Breast epithelium (tissue), 4 donors: ENCODE data around the gene C3. TPM values are rescaled to one million over a fixed set of nuclear protein-coding genes. Genes with fewer than 3 reads are reported as not detected.
A peak's percentile ranks its signal among the peaks of the same experiment; 100 is the strongest.
"Not testable (repeated sequence)": the region's sequence is repeated elsewhere in the genome, so short reads cannot be mapped to it uniquely, and the experiment has no call there.

Experiments
- DNase-seq, 2 donors: peaks; one replicate each; pipeline ENCODE4 v3.0.0-alpha.2; 2019; ENCODE audit warnings: low spot score in 2 of 2
- H3K27ac ChIP-seq, 2 donors: fragments of 200-600 bp; sonication (generic) in 1 of 2; one replicate each; pipeline ENCODE4 v1.5.1; 2016 to 2019; ENCODE audit warnings: mild to moderate bottlenecking in 1 of 2
- H3K27me3 ChIP-seq, 2 donors: fragments of 200-600 bp; sonication (generic) in 1 of 2; one replicate each; pipeline versions ENCODE4 v1.5.1 to v1.6.0; 2017 to 2019; ENCODE audit warnings: control low read depth in 1 of 2, mild to moderate bottlenecking in 1 of 2
- H3K36me3 ChIP-seq: fragments of 200-600 bp; one replicate; pipeline ENCODE4 v1.5.1; 2019
- H3K4me1 ChIP-seq, 2 donors: fragments of 200-600 bp; sonication (generic); one replicate each; pipeline ENCODE4 v1.5.1; 2016 to 2019; ENCODE audit warnings: control low read depth in 1 of 2
- H3K4me3 ChIP-seq, 3 donors: fragments of 200-600 bp; sonication (generic); 1 replicate in 2 of 3; 2 replicates in 1 of 3; pipeline ENCODE4 v1.5.1; 2016 to 2019; ENCODE audit warnings: mild to moderate bottlenecking in 3 of 3, moderate library complexity in 2 of 3
- H3K9me3 ChIP-seq, 2 donors: fragments of 200-600 bp; sonication (generic) in 1 of 2; one replicate each; pipeline ENCODE4 v1.5.1; 2016 to 2019; ENCODE audit warnings: control low read depth in 1 of 2
- CTCF ChIP-seq, 3 donors: fragments of 450-650 bp; IDR thresholded peaks; one replicate each; pipeline ENCODE4 v1.5.1; 2016 to 2017; ENCODE audit warnings: antibody characterized with exemption in 3 of 3, mild to moderate bottlenecking in 3 of 3, moderate library complexity in 3 of 3
- POLR2A ChIP-seq: fragments of 450-650 bp; IDR thresholded peaks from one replicate; pipeline ENCODE4 v1.6.1; 2016; ENCODE audit warnings: antibody characterized with exemption, mild to moderate bottlenecking, moderate library complexity
- POLR2AphosphoS5 ChIP-seq, 3 donors: sonication (generic); formaldehyde crosslinking; IDR thresholded peaks; one replicate each; pipeline ENCODE4 v1.6.1; 2017; ENCODE audit warnings: antibody characterized with exemption in 3 of 3
- intact Hi-C: fragments of 100-400 bp; cut with DNase I; formaldehyde crosslinking; loops from one replicate; pipeline ENCODE4 v1.15.1; 2023; ENCODE audit warnings: low total_unique reads
- total RNA-seq, 3 donors: library from RNA; depleted of rRNA; stranded (reverse); fragments of >200 nt; gene quantifications; one replicate each; pipeline ENCODE4 v1.1.0, GENCODE V29; 2016

The C3 gene
- total RNA-seq, 3 donors from 2014 or later: 856 to 1,298 (median 1,115) TPM

GRCh38 chr19:6751189-6751588 lies 30.7 kb upstream of the C3 start:
- H3K4me3 ChIP-seq: no peak overlapping the region
- intact Hi-C loops: no loop called here
- H3K9me3 ChIP-seq: no peaks in the 10 kb centered on the region
- H3K36me3 ChIP-seq: no peaks in the 10 kb centered on the region
- H3K27me3 ChIP-seq: no peaks in the 10 kb centered on the region
- H3K27ac ChIP-seq: no peak overlapping the region
- DNase-seq: no peak
- H3K4me1 ChIP-seq: no peaks in the 10 kb centered on the region
- TF ChIP-seq POLR2A (no peak), CTCF (IDR thresholded peaks at IDR 0.05) (no peak), POLR2AphosphoS5 (IDR thresholded peaks at IDR 0.05) (no peak)

GRCh38 chr19:6750062-6750461 lies 29.6 kb upstream of the C3 start:
- Histone ChIP-seq H3K4me3 (no peak overlapping the region), H3K27ac (peak overlapping the region in 1 of 2 donors; percentile 58), H3K9me3 (no peaks in the 10 kb centered on the region), H3K36me3 (no peaks in the 10 kb centered on the region), H3K4me1 (peaks cover 4 to 5% of the 10 kb centered on the region in 2 donors), H3K27me3 (no peaks in the 10 kb centered on the region)
- no peak for DNase-seq
- intact Hi-C loops: no loop called here
- TF ChIP-seq CTCF (IDR thresholded peaks at IDR 0.05): no peak
- no peak for TF ChIP-seq POLR2AphosphoS5 (IDR thresholded peaks at IDR 0.05)
- TF ChIP-seq POLR2A: no peak

- not testable (repeated sequence) for H3K4me3 ChIP-seq, H3K36me3 ChIP-seq, H3K27me3 ChIP-seq, DNase-seq, H3K27ac ChIP-seq, H3K9me3 ChIP-seq
- intact Hi-C loops: loop anchor here (5.0 to 10.0 kb wide), 2 partner anchors 836 to 1054 kb away; partner anchors contain the start of genes CAPS and RPL36
- peaks cover 10 to 17% of the 10 kb centered on the region in 2 donors for H3K4me1 ChIP-seq
These were observed 28.1 kb upstream of the C3 start for GRCh38 chr19:6748543-6748942.

- H3K27me3 ChIP-seq: no peaks in the 10 kb centered on the region
- intact Hi-C loops: loop anchor here (5.0 to 10.0 kb wide), 2 partner anchors 834 to 1051 kb away; partner anchors contain the start of genes CAPS and RPL36
- no peaks in the 10 kb centered on the region for H3K9me3 ChIP-seq
- H3K4me3 ChIP-seq: no peak overlapping the region
- H3K27ac ChIP-seq: peak overlapping the region; percentile 30 to 70
- no peak for TF ChIP-seq POLR2A
- TF ChIP-seq POLR2AphosphoS5 (IDR thresholded peaks at IDR 0.05): no peak
- no peak for TF ChIP-seq CTCF (IDR thresholded peaks at IDR 0.05)
- peaks cover 10 to 17% of the 10 kb centered on the region in 2 donors for H3K4me1 ChIP-seq
- no peak for DNase-seq
- no peaks in the 10 kb centered on the region for H3K36me3 ChIP-seq
These were observed 25.5 kb upstream of the C3 start for GRCh38 chr19:6745965-6746364.

- Histone ChIP-seq H3K4me3 (peak overlapping the region; percentile 17 to 53 (median 22)), H3K27me3 (no peaks in the 10 kb centered on the region), H3K36me3 (no peaks in the 10 kb centered on the region), H3K4me1 (peaks cover 10 to 17% of the 10 kb centered on the region in 2 donors), H3K9me3 (no peaks in the 10 kb centered on the region), H3K27ac (peak overlapping the region; percentile 70 to 83)
- no peak for TF ChIP-seq POLR2A
- TF ChIP-seq POLR2AphosphoS5 (IDR thresholded peaks at IDR 0.05): peak; percentile 32 to 59 (median 50)
- TF ChIP-seq CTCF (IDR thresholded peaks at IDR 0.05): peak in 1 of 3 donors; percentile 16
- DNase-seq: peak; percentile 80 to 93
- intact Hi-C loops: loop anchor here (5.0 to 10.0 kb wide), 2 partner anchors 832 to 1050 kb away; partner anchors contain the start of genes CAPS and RPL36
These were observed 24.2 kb upstream of the C3 start for GRCh38 chr19:6744381-6745301.
